ENCODE data around the gene RPF1. TPM values are rescaled to one million over a fixed set of nuclear protein-coding genes. Genes with fewer than 3 reads are reported as not detected.

RPF1 gene
- total and polyA plus RNA-seq, 3 experiments from 2014 or later, result 59.7 to 63.5 (median 60.1) TPM

DNA sequence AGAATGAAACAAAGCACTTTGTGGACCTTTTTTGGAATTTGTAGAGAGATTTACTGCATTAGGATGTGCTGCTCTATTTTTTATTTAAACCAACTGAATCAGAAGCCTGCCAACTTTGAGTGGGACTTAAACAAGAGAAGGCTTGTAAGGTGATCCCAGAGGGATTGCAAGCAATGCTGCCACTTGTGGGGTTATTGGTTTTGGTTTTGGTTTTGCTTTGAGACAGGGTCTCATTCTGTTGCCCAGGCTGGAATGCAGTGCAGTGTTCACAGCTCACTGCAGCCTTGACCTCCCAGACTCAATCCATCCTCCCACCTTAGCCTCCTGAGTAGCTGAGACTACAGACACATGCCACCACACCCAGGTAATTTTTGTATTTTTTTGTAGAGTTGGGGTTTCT is 59.5 kb downstream of the RPF1 start:
- Histone ChIP-seq H3K27me3 (ENCODE audit: insufficient read depth, low read length, poor library complexity, severe bottlenecking) (no peaks in the 10 kb centered on the region), H3K4me3 (ENCODE audit: low read length) (no peak overlapping the region), H3K9me3 (ENCODE audit: low read length) (no peaks in the 10 kb centered on the region), H3K4me1 (ENCODE audit: insufficient read depth, low read length) (no peaks in the 10 kb centered on the region), H3K36me3 (ENCODE audit: insufficient read depth, low read length) (no peaks in the 10 kb centered on the region), H3K27ac (ENCODE audit: low read depth, low read length) (no peak overlapping the region)
- CTCF ChIA-PET, result interaction anchor here (1.7 kb wide), 1 partner anchor 12 kb away, joined by 4 read pairs; no protein-coding TSS in a partner anchor
- no peak overlapping the region for H3K4me3 Mint-ChIP-seq
- DNase-seq, result no peak
- no peak overlapping the region for H3K27ac Mint-ChIP-seq
- POLR2A ChIA-PET, result no interaction called here
- H3K4me1 Mint-ChIP-seq, result no peaks in the 10 kb centered on the region
- no peaks in the 10 kb centered on the region for H3K27me3 Mint-ChIP-seq
- no peaks in the 10 kb centered on the region for H3K9me3 Mint-ChIP-seq
- H3K36me3 Mint-ChIP-seq, result peaks cover 7 to 18% (median 16%) of the 10 kb centered on the region in 3 donors

DNA sequence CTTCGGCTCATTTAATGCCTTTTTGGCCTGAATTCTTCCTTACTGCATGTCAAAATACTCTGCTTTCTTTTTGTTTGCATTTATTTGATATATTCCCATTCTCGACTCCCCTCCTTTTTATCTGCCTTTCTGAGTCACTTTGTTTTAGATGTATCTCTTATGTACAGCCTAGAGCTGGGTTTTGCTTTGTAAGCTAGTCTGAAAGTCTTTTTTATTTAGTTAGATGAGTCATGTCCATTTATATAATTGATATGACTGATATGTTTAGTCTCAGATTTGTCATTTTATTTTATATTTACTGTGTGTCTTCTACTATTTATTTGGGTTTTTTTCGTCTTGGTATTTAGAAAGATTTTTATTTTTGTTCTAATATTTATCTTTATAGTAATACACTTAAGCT is 60.9 kb downstream of the RPF1 start:
- H3K9me3 Mint-ChIP-seq, result no peaks in the 10 kb centered on the region
- POLR2A ChIA-PET, result no interaction called here
- CTCF ChIA-PET, result interaction anchor here (1.1 kb wide), 1 partner anchor 9 kb away, joined by 4 read pairs; no protein-coding TSS in a partner anchor
- no peak for DNase-seq
- H3K36me3 Mint-ChIP-seq, result peaks cover 7 to 22% (median 18%) of the 10 kb centered on the region in 3 donors
- Histone ChIP-seq H3K27me3 (ENCODE audit: insufficient read depth, low read length, poor library complexity, severe bottlenecking) (no peaks in the 10 kb centered on the region), H3K4me1 (ENCODE audit: insufficient read depth, low read length) (no peaks in the 10 kb centered on the region), H3K9me3 (ENCODE audit: low read length) (no peaks in the 10 kb centered on the region), H3K36me3 (ENCODE audit: insufficient read depth, low read length) (no peaks in the 10 kb centered on the region), H3K4me3 (ENCODE audit: low read length) (no peak overlapping the region), H3K27ac (ENCODE audit: low read depth, low read length) (no peak overlapping the region)
- no peak overlapping the region for H3K27ac Mint-ChIP-seq
- H3K4me3 Mint-ChIP-seq, result no peak overlapping the region
- H3K4me1 Mint-ChIP-seq, result no peaks in the 10 kb centered on the region
- no peaks in the 10 kb centered on the region for H3K27me3 Mint-ChIP-seq

DNA sequence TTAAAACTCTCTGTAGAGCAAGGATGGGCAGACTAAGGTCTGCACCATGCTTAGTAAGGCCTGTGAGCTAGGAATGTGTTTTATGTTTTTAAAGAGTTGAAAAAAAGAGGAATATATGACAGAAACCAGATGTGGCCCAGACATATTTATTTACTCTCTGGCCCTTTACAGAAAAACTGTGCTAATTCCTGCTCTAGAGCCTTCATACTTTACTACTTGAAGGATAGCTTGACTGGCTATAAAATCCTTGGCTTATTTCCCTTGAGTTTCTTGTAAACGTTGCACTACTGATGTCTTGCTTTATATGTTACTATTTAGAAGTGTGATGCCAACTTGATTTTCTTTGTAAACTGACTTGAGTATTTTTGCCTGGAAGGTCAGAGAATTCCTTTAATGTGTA is 61.7 kb downstream of the RPF1 start:
- H3K9me3 ChIP-seq (ENCODE audit: low read length), result no peaks in the 10 kb centered on the region
- H3K27ac ChIP-seq (ENCODE audit: low read depth, low read length), result no peak overlapping the region
- ChIA-PET POLR2A (no interaction called here), CTCF (interaction anchor here (1.1 kb wide), 1 partner anchor 10 kb away, joined by 4 read pairs; no protein-coding TSS in a partner anchor)
- Mint-ChIP-seq H3K36me3 (peaks cover 5 to 22% (median 18%) of the 10 kb centered on the region in 3 donors), H3K4me3 (no peak overlapping the region), H3K27ac (peak overlapping the region in 1 of 8 donors; percentile 30), H3K4me1 (no peaks in the 10 kb centered on the region), H3K27me3 (no peaks in the 10 kb centered on the region), H3K9me3 (no peaks in the 10 kb centered on the region)
- no peaks in the 10 kb centered on the region for H3K4me1 ChIP-seq (ENCODE audit: insufficient read depth, low read length)
- H3K36me3 ChIP-seq (ENCODE audit: insufficient read depth, low read length), result no peaks in the 10 kb centered on the region
- no peak overlapping the region for H3K4me3 ChIP-seq (ENCODE audit: low read length)
- DNase-seq, result no peak
- H3K27me3 ChIP-seq (ENCODE audit: insufficient read depth, low read length, poor library complexity, severe bottlenecking), result no peaks in the 10 kb centered on the region

DNA sequence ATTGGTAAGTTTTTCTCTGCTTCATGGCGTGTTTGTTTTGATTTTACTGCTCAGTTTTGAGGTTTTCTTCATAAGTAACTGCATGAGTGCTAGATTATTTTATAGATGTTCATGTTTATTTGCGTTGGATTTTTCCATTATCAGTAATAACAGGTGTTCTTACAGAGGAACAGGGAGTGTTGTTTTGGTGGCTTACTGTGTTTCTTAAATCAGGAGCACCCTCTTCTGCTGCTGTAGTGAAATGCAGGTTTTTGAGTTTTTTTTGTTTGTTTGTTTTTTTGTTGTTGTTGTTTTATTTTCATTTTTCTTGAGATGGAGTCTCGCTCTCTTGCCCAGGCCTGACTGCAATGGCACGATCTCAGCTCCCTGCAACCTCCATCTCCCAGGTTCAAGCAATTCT is 62.6 kb downstream of the RPF1 start:
- Mint-ChIP-seq H3K27ac (no peak overlapping the region), H3K36me3 (peaks cover 3 to 22% (median 18%) of the 10 kb centered on the region in 3 donors), H3K4me3 (no peak overlapping the region), H3K27me3 (no peaks in the 10 kb centered on the region), H3K9me3 (no peaks in the 10 kb centered on the region), H3K4me1 (no peaks in the 10 kb centered on the region)
- H3K9me3 ChIP-seq (ENCODE audit: low read length), result no peaks in the 10 kb centered on the region
- H3K27ac ChIP-seq (ENCODE audit: low read depth, low read length), result no peak overlapping the region
- ChIA-PET CTCF (interaction anchor here (1.0 to 1.7 kb wide), 2 partner anchors 99 to 610 kb away, joined by 3 read pairs; no protein-coding TSS in a partner anchor), POLR2A (no interaction called here)
- no peaks in the 10 kb centered on the region for H3K36me3 ChIP-seq (ENCODE audit: insufficient read depth, low read length)
- H3K4me3 ChIP-seq (ENCODE audit: low read length), result no peak overlapping the region
- no peaks in the 10 kb centered on the region for H3K4me1 ChIP-seq (ENCODE audit: insufficient read depth, low read length)
- no peaks in the 10 kb centered on the region for H3K27me3 ChIP-seq (ENCODE audit: insufficient read depth, low read length, poor library complexity, severe bottlenecking)
- no peak for DNase-seq

Other genes with a start within 250 kb of the RPF1 start
- gene SAMD13, start 177.6 kb upstream of the RPF1 start, total RNA-seq, result under 1 TPM; 0.35 to 0.39 TPM
- gene SAMD13, start 177.6 kb upstream of the RPF1 start, polyA plus RNA-seq, result 0.48 TPM
- not detected for gene DNASE2B, start 80.8 kb upstream of the RPF1 start, total RNA-seq
- not detected for gene DNASE2B, start 80.8 kb upstream of the RPF1 start, polyA plus RNA-seq
- gene SPATA1, start 27.1 kb downstream of the RPF1 start, total RNA-seq, result under 1 TPM; 0.55 to 0.69 TPM
- not detected for gene SPATA1, start 27.1 kb downstream of the RPF1 start, polyA plus RNA-seq
- gene GNG5, start 27.3 kb downstream of the RPF1 start, total RNA-seq, result 100 to 1,000 TPM; 123 to 128 TPM
- gene GNG5, start 27.3 kb downstream of the RPF1 start, polyA plus RNA-seq, result 249 TPM
- gene CTBS, start 95.2 kb downstream of the RPF1 start, total RNA-seq, result 1 to 10 TPM; 8.8 to 9.1 TPM
- gene CTBS, start 95.2 kb downstream of the RPF1 start, polyA plus RNA-seq, result 18.3 TPM
- 10 to 100 TPM; 10.4 to 11.4 TPM for gene SSX2IP, start 211.2 kb downstream of the RPF1 start, total RNA-seq
- gene SSX2IP, start 211.2 kb downstream of the RPF1 start, polyA plus RNA-seq, result 8.5 TPM

All from CD8-positive, alpha-beta memory T cell (primary cell).